Measurements from ENCODE around the gene JAK2. TPM values are rescaled to one million over a fixed set of nuclear protein-coding genes. Genes with fewer than 3 reads are reported as not detected.
A peak's percentile ranks its signal among the peaks of the same experiment; 100 is the strongest.

JAK2 gene
- total and polyA plus RNA-seq, 10 of the 15 experiments (the other 5 are each of a cell fraction or from before 2014, with no cell fraction given), result 4.1 to 22.9 (median 13.7) TPM

DNA sequence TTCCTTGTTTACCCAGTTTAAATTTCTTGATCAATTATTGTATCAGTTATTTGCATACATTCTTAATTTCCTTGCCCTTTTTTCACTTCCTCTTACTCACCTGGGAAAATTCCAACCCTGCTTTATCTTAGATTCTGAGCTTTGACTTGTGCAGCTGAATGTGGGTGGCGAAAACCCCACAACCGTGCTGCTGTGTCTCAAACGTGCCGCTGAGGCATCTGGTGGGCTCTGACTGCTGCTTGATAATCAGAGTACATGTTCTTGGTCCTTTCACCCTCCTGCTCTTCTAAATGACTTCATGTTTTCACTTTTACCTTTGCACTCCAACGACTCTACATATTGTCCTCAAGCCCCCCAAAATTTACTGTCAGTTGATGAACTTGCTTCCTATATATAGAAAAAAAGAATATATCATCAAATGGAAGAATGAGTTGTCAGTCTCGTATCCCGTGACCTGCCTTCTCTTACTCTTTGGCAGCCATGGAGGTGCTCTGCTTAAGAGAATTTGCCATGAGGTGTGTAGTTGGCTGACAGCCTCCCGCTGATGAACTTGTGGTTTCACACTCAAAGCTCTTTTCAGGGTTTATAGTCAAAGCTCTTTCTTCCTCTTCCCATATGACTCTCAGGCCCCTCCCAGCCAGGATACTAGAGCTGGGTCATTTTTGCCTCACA is 14.0 kb upstream of the JAK2 start (continued):
- TF ChIP-seq, protein P1, sequence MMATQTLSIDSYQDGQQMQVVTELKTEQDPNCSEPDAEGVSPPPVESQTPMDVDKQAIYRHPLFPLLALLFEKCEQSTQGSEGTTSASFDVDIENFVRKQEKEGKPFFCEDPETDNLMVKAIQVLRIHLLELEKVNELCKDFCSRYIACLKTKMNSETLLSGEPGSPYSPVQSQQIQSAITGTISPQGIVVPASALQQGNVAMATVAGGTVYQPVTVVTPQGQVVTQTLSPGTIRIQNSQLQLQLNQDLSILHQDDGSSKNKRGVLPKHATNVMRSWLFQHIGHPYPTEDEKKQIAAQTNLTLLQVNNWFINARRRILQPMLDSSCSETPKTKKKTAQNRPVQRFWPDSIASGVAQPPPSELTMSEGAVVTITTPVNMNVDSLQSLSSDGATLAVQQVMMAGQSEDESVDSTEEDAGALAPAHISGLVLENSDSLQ (IDR thresholded peaks at IDR 0.05), result peak; percentile 79
- no peak for TF ChIP-seq NR2C1 (IDR thresholded peaks at IDR 0.05)
- TF ChIP-seq POLR2A (IDR thresholded peaks at IDR 0.05; ENCODE audit: low read depth, low read length), result no peak
- TF ChIP-seq ZNF274 (IDR thresholded peaks at IDR 0.05; ENCODE audit: insufficient read depth, insufficient read length), result no peak
- TF ChIP-seq, protein P2, sequence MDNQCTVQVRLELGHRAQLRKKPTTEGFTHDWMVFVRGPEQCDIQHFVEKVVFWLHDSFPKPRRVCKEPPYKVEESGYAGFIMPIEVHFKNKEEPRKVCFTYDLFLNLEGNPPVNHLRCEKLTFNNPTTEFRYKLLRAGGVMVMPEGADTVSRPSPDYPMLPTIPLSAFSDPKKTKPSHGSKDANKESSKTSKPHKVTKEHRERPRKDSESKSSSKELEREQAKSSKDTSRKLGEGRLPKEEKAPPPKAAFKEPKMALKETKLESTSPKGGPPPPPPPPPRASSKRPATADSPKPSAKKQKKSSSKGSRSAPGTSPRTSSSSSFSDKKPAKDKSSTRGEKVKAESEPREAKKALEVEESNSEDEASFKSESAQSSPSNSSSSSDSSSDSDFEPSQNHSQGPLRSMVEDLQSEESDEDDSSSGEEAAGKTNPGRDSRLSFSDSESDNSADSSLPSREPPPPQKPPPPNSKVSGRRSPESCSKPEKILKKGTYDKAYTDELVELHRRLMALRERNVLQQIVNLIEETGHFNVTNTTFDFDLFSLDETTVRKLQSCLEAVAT (IDR thresholded peaks at IDR 0.05), result peak; percentile 59; the same call in 1 of the 2 replicates
- no peak for TF ChIP-seq YBX1 (IDR thresholded peaks at IDR 0.05)
- TF ChIP-seq SUPT20H (IDR thresholded peaks at IDR 0.05; ENCODE audit: borderline replicate concordance, control insufficient read depth, low read depth, low read length), result no peak
- TF ChIP-seq TCF12 (IDR thresholded peaks at IDR 0.05; ENCODE audit: low read depth, low read length), result peak; percentile 74
- peak; percentile 82 for TF ChIP-seq IKZF1 (conservative IDR thresholded peaks at IDR 0.05)
- peak; percentile 17; the same call in 1 of the 2 replicates for TF ChIP-seq NFYB (IDR thresholded peaks at IDR 0.05; ENCODE audit: insufficient read depth, low read depth, low read length)
- TF ChIP-seq GABPA (IDR thresholded peaks at IDR 0.05; ENCODE audit: low read depth), result no peak
- TF ChIP-seq ZNF24 (IDR thresholded peaks at IDR 0.05), result peak; percentile 87
- TF ChIP-seq, protein P3, sequence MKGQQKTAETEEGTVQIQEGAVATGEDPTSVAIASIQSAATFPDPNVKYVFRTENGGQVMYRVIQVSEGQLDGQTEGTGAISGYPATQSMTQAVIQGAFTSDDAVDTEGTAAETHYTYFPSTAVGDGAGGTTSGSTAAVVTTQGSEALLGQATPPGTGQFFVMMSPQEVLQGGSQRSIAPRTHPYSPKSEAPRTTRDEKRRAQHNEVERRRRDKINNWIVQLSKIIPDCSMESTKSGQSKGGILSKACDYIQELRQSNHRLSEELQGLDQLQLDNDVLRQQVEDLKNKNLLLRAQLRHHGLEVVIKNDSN (IDR thresholded peaks at IDR 0.05; ENCODE audit: borderline replicate concordance, extremely low read length, insufficient read depth, low read depth, low read length), result no peak
- TF ChIP-seq, protein P4, sequence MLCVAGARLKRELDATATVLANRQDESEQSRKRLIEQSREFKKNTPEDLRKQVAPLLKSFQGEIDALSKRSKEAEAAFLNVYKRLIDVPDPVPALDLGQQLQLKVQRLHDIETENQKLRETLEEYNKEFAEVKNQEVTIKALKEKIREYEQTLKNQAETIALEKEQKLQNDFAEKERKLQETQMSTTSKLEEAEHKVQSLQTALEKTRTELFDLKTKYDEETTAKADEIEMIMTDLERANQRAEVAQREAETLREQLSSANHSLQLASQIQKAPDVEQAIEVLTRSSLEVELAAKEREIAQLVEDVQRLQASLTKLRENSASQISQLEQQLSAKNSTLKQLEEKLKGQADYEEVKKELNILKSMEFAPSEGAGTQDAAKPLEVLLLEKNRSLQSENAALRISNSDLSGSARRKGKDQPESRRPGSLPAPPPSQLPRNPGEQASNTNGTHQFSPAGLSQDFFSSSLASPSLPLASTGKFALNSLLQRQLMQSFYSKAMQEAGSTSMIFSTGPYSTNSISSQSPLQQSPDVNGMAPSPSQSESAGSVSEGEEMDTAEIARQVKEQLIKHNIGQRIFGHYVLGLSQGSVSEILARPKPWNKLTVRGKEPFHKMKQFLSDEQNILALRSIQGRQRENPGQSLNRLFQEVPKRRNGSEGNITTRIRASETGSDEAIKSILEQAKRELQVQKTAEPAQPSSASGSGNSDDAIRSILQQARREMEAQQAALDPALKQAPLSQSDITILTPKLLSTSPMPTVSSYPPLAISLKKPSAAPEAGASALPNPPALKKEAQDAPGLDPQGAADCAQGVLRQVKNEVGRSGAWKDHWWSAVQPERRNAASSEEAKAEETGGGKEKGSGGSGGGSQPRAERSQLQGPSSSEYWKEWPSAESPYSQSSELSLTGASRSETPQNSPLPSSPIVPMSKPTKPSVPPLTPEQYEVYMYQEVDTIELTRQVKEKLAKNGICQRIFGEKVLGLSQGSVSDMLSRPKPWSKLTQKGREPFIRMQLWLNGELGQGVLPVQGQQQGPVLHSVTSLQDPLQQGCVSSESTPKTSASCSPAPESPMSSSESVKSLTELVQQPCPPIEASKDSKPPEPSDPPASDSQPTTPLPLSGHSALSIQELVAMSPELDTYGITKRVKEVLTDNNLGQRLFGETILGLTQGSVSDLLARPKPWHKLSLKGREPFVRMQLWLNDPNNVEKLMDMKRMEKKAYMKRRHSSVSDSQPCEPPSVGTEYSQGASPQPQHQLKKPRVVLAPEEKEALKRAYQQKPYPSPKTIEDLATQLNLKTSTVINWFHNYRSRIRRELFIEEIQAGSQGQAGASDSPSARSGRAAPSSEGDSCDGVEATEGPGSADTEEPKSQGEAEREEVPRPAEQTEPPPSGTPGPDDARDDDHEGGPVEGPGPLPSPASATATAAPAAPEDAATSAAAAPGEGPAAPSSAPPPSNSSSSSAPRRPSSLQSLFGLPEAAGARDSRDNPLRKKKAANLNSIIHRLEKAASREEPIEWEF (IDR thresholded peaks at IDR 0.05; ENCODE audit: insufficient replicate concordance, low read depth, low read length), result peak; percentile 76
- no peak for TF ChIP-seq RFX5 (IDR thresholded peaks at IDR 0.05; ENCODE audit: low read depth, low read length)
- TF ChIP-seq, protein P5, sequence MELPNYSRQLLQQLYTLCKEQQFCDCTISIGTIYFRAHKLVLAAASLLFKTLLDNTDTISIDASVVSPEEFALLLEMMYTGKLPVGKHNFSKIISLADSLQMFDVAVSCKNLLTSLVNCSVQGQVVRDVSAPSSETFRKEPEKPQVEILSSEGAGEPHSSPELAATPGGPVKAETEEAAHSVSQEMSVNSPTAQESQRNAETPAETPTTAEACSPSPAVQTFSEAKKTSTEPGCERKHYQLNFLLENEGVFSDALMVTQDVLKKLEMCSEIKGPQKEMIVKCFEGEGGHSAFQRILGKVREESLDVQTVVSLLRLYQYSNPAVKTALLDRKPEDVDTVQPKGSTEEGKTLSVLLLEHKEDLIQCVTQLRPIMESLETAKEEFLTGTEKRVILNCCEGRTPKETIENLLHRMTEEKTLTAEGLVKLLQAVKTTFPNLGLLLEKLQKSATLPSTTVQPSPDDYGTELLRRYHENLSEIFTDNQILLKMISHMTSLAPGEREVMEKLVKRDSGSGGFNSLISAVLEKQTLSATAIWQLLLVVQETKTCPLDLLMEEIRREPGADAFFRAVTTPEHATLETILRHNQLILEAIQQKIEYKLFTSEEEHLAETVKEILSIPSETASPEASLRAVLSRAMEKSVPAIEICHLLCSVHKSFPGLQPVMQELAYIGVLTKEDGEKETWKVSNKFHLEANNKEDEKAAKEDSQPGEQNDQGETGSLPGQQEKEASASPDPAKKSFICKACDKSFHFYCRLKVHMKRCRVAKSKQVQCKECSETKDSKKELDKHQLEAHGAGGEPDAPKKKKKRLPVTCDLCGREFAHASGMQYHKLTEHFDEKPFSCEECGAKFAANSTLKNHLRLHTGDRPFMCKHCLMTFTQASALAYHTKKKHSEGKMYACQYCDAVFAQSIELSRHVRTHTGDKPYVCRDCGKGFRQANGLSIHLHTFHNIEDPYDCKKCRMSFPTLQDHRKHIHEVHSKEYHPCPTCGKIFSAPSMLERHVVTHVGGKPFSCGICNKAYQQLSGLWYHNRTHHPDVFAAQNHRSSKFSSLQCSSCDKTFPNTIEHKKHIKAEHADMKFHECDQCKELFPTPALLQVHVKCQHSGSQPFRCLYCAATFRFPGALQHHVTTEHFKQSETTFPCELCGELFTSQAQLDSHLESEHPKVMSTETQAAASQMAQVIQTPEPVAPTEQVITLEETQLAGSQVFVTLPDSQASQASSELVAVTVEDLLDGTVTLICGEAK (IDR thresholded peaks at IDR 0.05; ENCODE audit: borderline replicate concordance), result no peak; the same call in 1 of the 2 replicates
- TF ChIP-seq ZSCAN29 (IDR thresholded peaks at IDR 0.05), result no peak
